ENCODE results near the gene PTAR1.

DNA sequence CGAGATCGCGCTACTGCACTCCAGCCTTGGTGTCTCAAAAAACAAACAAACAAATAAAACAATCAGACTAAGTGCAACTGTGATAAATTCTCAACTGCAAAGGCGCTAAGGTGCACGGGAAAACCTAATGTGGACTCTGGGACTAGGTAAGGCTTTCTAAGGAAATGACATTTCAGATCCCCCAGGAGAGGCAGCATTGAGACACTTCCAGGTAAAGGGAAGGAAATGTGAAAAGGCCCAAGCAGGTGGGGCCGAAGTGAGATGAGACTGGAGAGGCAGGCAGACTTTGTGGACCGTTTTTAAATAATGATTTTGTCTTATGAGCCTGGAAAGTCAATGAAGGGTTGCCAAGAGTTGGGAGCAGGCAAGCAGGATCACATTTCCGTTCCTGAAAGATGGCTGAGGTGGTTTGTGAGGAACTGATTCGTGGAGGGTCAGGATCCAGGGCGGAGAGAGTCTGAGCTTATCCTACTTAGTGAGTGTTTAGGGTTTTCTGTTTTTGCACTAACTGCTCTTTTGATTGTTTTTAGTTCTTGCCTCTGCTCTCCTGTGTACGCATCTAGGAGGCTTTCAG lies 85.6 kb downstream of the PTAR1 start:
- TF ChIP-seq SMC3 (conservative IDR thresholded peaks at IDR 0.05; ENCODE audit: poor library complexity) (no peak), CTCF (IDR thresholded peaks at IDR 0.05; ENCODE audit: poor library complexity, severe bottlenecking) (peak; percentile 26), EZH2 (IDR thresholded peaks at IDR 0.05; ENCODE audit: borderline replicate concordance, insufficient read depth, low read length, poor library complexity, severe bottlenecking) (no peak), POLR2AphosphoS5 (IDR thresholded peaks at IDR 0.05) (no peak), EP300 (conservative IDR thresholded peaks at IDR 0.05; ENCODE audit: poor library complexity, severe bottlenecking) (no peak), TAF1 (IDR thresholded peaks at IDR 0.05; ENCODE audit: low read depth) (no peak), MXI1 (conservative IDR thresholded peaks at IDR 0.05; ENCODE audit: poor library complexity, severe bottlenecking) (no peak), RAD21 (conservative IDR thresholded peaks at IDR 0.05) (no peak)
- TF ChIP-seq, protein P1, sequence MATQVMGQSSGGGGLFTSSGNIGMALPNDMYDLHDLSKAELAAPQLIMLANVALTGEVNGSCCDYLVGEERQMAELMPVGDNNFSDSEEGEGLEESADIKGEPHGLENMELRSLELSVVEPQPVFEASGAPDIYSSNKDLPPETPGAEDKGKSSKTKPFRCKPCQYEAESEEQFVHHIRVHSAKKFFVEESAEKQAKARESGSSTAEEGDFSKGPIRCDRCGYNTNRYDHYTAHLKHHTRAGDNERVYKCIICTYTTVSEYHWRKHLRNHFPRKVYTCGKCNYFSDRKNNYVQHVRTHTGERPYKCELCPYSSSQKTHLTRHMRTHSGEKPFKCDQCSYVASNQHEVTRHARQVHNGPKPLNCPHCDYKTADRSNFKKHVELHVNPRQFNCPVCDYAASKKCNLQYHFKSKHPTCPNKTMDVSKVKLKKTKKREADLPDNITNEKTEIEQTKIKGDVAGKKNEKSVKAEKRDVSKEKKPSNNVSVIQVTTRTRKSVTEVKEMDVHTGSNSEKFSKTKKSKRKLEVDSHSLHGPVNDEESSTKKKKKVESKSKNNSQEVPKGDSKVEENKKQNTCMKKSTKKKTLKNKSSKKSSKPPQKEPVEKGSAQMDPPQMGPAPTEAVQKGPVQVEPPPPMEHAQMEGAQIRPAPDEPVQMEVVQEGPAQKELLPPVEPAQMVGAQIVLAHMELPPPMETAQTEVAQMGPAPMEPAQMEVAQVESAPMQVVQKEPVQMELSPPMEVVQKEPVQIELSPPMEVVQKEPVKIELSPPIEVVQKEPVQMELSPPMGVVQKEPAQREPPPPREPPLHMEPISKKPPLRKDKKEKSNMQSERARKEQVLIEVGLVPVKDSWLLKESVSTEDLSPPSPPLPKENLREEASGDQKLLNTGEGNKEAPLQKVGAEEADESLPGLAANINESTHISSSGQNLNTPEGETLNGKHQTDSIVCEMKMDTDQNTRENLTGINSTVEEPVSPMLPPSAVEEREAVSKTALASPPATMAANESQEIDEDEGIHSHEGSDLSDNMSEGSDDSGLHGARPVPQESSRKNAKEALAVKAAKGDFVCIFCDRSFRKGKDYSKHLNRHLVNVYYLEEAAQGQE (IDR thresholded peaks at IDR 0.05; ENCODE audit: borderline replicate concordance), result no peak
